ENCODE results near the gene ACER3. TPM values are rescaled to one million over a fixed set of nuclear protein-coding genes. Genes with fewer than 3 reads are reported as not detected.
"Not testable (repeated sequence)": the region's sequence is repeated elsewhere in the genome, so short reads cannot be mapped to it uniquely, and the experiment has no call there.

The ACER3 gene
- total and polyA plus RNA-seq, 11 donors, result 3.2 to 17.0 (median 9.8) TPM

- DNase-seq (no peak), ATAC-seq (no peak)
- no peaks in the 10 kb centered on the region for H3K9me3 ChIP-seq
- H3K36me3 ChIP-seq, result peaks cover 0 to 18% (median 9%) of the 10 kb centered on the region in 9 donors
- intact Hi-C loops (cut with DNase I), result no loop called here
- WGBS, 4 donors, result 92 to 97% (median 93%) methylated on average over 3 of the region's 3 CpGs
- no peaks in the 10 kb centered on the region for H3K4me1 ChIP-seq
- H3K27ac ChIP-seq, result no peak overlapping the region
- no peak overlapping the region for H3K4me3 ChIP-seq
- TF ChIP-seq CTCF (IDR thresholded peaks at IDR 0.05) (no peak), POLR2A (IDR thresholded peaks at IDR 0.05) (no peak)
- H3K27me3 ChIP-seq, result no peaks in the 10 kb centered on the region
These were observed 94.9 kb downstream of the ACER3 start for GRCh38 chr11:76955459-76956114.

GRCh38 chr11:76962583-76963416, 102.1 kb downstream of the ACER3 start:
- Histone ChIP-seq H3K27ac (no peak overlapping the region), H3K36me3 (peaks cover 0 to 34% (median 18%) of the 10 kb centered on the region in 9 donors), H3K27me3 (no peaks in the 10 kb centered on the region), H3K9me3 (no peaks in the 10 kb centered on the region), H3K4me3 (no peak overlapping the region), H3K4me1 (no peaks in the 10 kb centered on the region)
- intact Hi-C loops (cut with DNase I), result no loop called here
- ATAC-seq (no peak), DNase-seq (no peak)
- no peak for TF ChIP-seq POLR2A (IDR thresholded peaks at IDR 0.05)
- no peak for TF ChIP-seq CTCF (IDR thresholded peaks at IDR 0.05)
- 64 to 73% (median 68%) methylated on average over 4 of the region's 4 CpGs for WGBS, 4 donors

GRCh38 chr11:76963417-76964168, 102.9 kb downstream of the ACER3 start:
- H3K27me3 ChIP-seq; H3K27ac ChIP-seq; intact Hi-C loops (cut with DNase I); H3K9me3 ChIP-seq; H3K4me1 ChIP-seq; ATAC-seq; H3K4me3 ChIP-seq; DNase-seq: not testable (repeated sequence)
- WGBS, 4 donors, result 89 to 94% (median 93%) methylated on average over 15 to 16 of the region's 16 CpGs
- H3K36me3 ChIP-seq, result peaks cover 0 to 34% (median 18%) of the 10 kb centered on the region in 9 donors

- Histone ChIP-seq H3K27ac (no peak overlapping the region), H3K4me3 (no peak overlapping the region), H3K4me1 (no peaks in the 10 kb centered on the region), H3K36me3 (peaks cover 0 to 8% (median 3%) of the 10 kb centered on the region in 9 donors), H3K9me3 (peaks cover 0 to 25% (median 9%) of the 10 kb centered on the region in 12 donors), H3K27me3 (no peaks in the 10 kb centered on the region)
- DNase-seq (no peak), ATAC-seq (no peak)
- intact Hi-C loops (cut with DNase I), result no loop called here
- TF ChIP-seq CTCF (IDR thresholded peaks at IDR 0.05), result no peak
- no peak for TF ChIP-seq POLR2A (IDR thresholded peaks at IDR 0.05)
These were observed 111.3 kb downstream of the ACER3 start for GRCh38 chr11:76972051-76972450.

Data from heart left ventricle (tissue), 16 donors.